Keratinocyte (primary cell): Measurements from ENCODE around the gene LSAMP. TPM values are rescaled to one million over a fixed set of nuclear protein-coding genes. Genes with fewer than 3 reads are reported as not detected.

Source experiments
- DNase-seq: peaks from one replicate; pipeline ENCODE4 v3.0.0-alpha.2; 2011; ENCODE audit warnings: low read depth, missing footprints, low spot score
- FAIRE-seq: peaks from 2 replicates; lab custom pipeline; 2011; peaks lifted over from hg19 to GRCh38; lab: Jason Lieb, UNC
- H2AFZ ChIP-seq: 2 replicates; pipeline ENCODE4 v1.6.0; 2012; ENCODE audit warnings: low read length, control low read depth, inconsistent platforms; ENCODE audit not compliant: control insufficient read depth
- H3K27ac ChIP-seq: 2 replicates; pipeline ENCODE4 v1.5.1; 2011; ENCODE audit warnings: low read length; ENCODE audit not compliant: control insufficient read depth, insufficient read depth
- H3K27me3 ChIP-seq: 3 replicates; pipeline ENCODE4 v1.6.0; 2011; ENCODE audit warnings: low read length; ENCODE audit not compliant: control insufficient read depth, insufficient read depth; ENCODE audit errors: extremely low read depth
- H3K36me3 ChIP-seq, 2 experiments: 2 replicates in 1 of 2; 3 replicates in 1 of 2; pipeline ENCODE4 v1.5.1; 2011; ENCODE audit warnings: low read length in 2 of 2, mild to moderate bottlenecking in 1 of 2; ENCODE audit not compliant: control insufficient read depth in 2 of 2, insufficient read depth in 2 of 2; ENCODE audit errors: extremely low read depth in 1 of 2
- H3K4me1 ChIP-seq: 3 replicates; pipeline ENCODE4 v1.5.1; 2011; ENCODE audit warnings: low read length; ENCODE audit not compliant: control insufficient read depth, insufficient read depth; ENCODE audit errors: extremely low read depth
- H3K4me2 ChIP-seq: 3 replicates; pipeline ENCODE4 v1.6.0; 2011; ENCODE audit warnings: low read depth, low read length; ENCODE audit not compliant: control insufficient read depth, insufficient read depth; ENCODE audit errors: extremely low read depth
- H3K4me3 ChIP-seq, 3 experiments: fragments of 200-600 bp in 1 of 3; sonication (generic) in 1 of 3; 2 replicates in 2 of 3; 3 replicates in 1 of 3; pipeline ENCODE4 v1.5.1; 2011 to 2016; ENCODE audit warnings: low read length in 3 of 3, mild to moderate bottlenecking in 3 of 3, control low read depth in 2 of 3, inconsistent platforms in 1 of 3, low read depth in 1 of 3, mixed read lengths in 1 of 3, mixed run types in 1 of 3, moderate library complexity in 1 of 3; ENCODE audit not compliant: control insufficient read depth in 2 of 3, insufficient read depth in 2 of 3; ENCODE audit errors: extremely low read depth in 1 of 3
- H3K79me2 ChIP-seq: 2 replicates; pipeline ENCODE4 v1.6.0; 2012; ENCODE audit warnings: low read length; ENCODE audit not compliant: control insufficient read depth, insufficient read depth
- H3K9ac ChIP-seq: 3 replicates; pipeline ENCODE4 v1.6.0; 2011; ENCODE audit warnings: low read length; ENCODE audit not compliant: control insufficient read depth, insufficient read depth; ENCODE audit errors: extremely low read depth
- H3K9me1 ChIP-seq: 3 replicates; pipeline ENCODE4 v1.6.0; 2011; ENCODE audit warnings: low read length; ENCODE audit not compliant: control insufficient read depth, insufficient read depth; ENCODE audit errors: extremely low read depth
- H3K9me3 ChIP-seq: 2 replicates; pipeline ENCODE4 v1.5.1; 2012; ENCODE audit warnings: low read depth, low read length; ENCODE audit not compliant: control insufficient read depth
- H4K20me1 ChIP-seq: 3 replicates; pipeline ENCODE4 v1.6.0; 2011; ENCODE audit warnings: low read length; ENCODE audit not compliant: control insufficient read depth, insufficient read depth; ENCODE audit errors: extremely low read depth
- CTCF ChIP-seq, 3 experiments: IDR thresholded peaks in 1 of 3; conservative IDR thresholded peaks in 1 of 3; optimal IDR thresholded peaks in 1 of 3; 2 replicates in 2 of 3; 3 replicates in 1 of 3; pipeline versions ENCODE3 to v1.5.1; 2011; ENCODE audit warnings: low read length in 3 of 3, mild to moderate bottlenecking in 3 of 3, moderate library complexity in 2 of 3, control low read depth in 1 of 3, inconsistent platforms in 1 of 3; ENCODE audit not compliant: insufficient read depth in 2 of 3; ENCODE audit errors: extremely low read depth in 1 of 3
- EZH2 ChIP-seq: IDR thresholded peaks from one replicate; pipeline ENCODE4 v1.6.1; 2012; ENCODE audit warnings: inconsistent platforms, mild to moderate bottlenecking, low read length, moderate library complexity
- dilution Hi-C: fragments of 300-500 bp; cut with MboI; formaldehyde crosslinking; loops from one replicate; pipeline ENCODE4 v1.7.0; 2020; ENCODE audit warnings: low sequenced_read_pairs; ENCODE audit not compliant: extremely low pct_ligation_motif_present
- polyA plus RNA-seq, 5 experiments: library from polyadenylated mRNA; depleted of rRNA in 3 of 5; stranded (reverse) in 3 of 5; stranded (forward) in 1 of 5; unstranded in 1 of 5; fragments of >200 nt; gene quantifications; 1 replicate in 1 of 5; 2 replicates in 3 of 5; 3 replicates in 1 of 5; pipeline versions ENCODE4 v1.2.1 to v1.2.3, GENCODE V29; 2011 to 2012; ENCODE audit warnings: missing spikeins in 2 of 5, low read depth in 1 of 5, low replicate concordance in 1 of 5

LSAMP gene
- polyA plus RNA-seq, 1 donor (not counting 4 experiments of a cell fraction or from before 2014, with no cell fraction given) = 0.12 TPM

GRCh38 chr3:115986555-115987207 lies 458.6 kb downstream of the LSAMP start:
- dilution Hi-C loops = no loop called here
- TF ChIP-seq EZH2 = no peak
- peak; percentile 46 to 67 (median 50) for TF ChIP-seq CTCF (optimal IDR thresholded peaks at IDR 0.05 in 1 of 3, IDR thresholded peaks at IDR 0.05 in 1 of 3, conservative IDR thresholded peaks at IDR 0.05 in 1 of 3; ENCODE audit: extremely low read depth in 1 of 3, insufficient read depth in 2 of 3, low read length in 3 of 3)
- Histone ChIP-seq H3K27ac (no peak overlapping the region), H3K4me3 (no peak overlapping the region), H2AFZ (no peak overlapping the region), H3K4me2 (no peak overlapping the region), H3K79me2 (no peaks in the 10 kb centered on the region), H3K4me1 (no peaks in the 10 kb centered on the region), H3K9me1 (no peaks in the 10 kb centered on the region), H3K9me3 (no peaks in the 10 kb centered on the region), H3K9ac (no peak overlapping the region), H4K20me1 (no peaks in the 10 kb centered on the region), H3K27me3 (no peaks in the 10 kb centered on the region), H3K36me3 (no peaks in the 10 kb centered on the region)
- DNase-seq (no peak), FAIRE-seq (no peak)

GRCh38 chr3:115982629-115983028 lies 462.7 kb downstream of the LSAMP start:
- DNase-seq (no peak), FAIRE-seq (no peak)
- H4K20me1 ChIP-seq = no peaks in the 10 kb centered on the region
- H3K9me3 ChIP-seq = no peaks in the 10 kb centered on the region
- H3K4me2 ChIP-seq = no peak overlapping the region
- TF ChIP-seq EZH2 = no peak
- H3K4me3 ChIP-seq = no peak overlapping the region
- dilution Hi-C loops = no loop called here
- H3K79me2 ChIP-seq = no peaks in the 10 kb centered on the region
- H3K36me3 ChIP-seq = no peaks in the 10 kb centered on the region
- no peak overlapping the region for H2AFZ ChIP-seq
- H3K27ac ChIP-seq = no peak overlapping the region
- H3K4me1 ChIP-seq = no peaks in the 10 kb centered on the region
- H3K9me1 ChIP-seq = no peaks in the 10 kb centered on the region
- H3K9ac ChIP-seq = no peak overlapping the region
- H3K27me3 ChIP-seq = no peaks in the 10 kb centered on the region

- no peak overlapping the region for H3K27ac ChIP-seq
- no peaks in the 10 kb centered on the region for H3K79me2 ChIP-seq
- no peaks in the 10 kb centered on the region for H3K4me1 ChIP-seq
- H4K20me1 ChIP-seq = no peaks in the 10 kb centered on the region
- dilution Hi-C loops = no loop called here
- no peak overlapping the region for H3K4me2 ChIP-seq
- no peaks in the 10 kb centered on the region for H3K9me1 ChIP-seq
- peak; percentile 9 for FAIRE-seq
- no peaks in the 10 kb centered on the region for H3K27me3 ChIP-seq
- TF ChIP-seq EZH2 = no peak
- TF ChIP-seq CTCF (optimal IDR thresholded peaks at IDR 0.05 in 1 of 3, IDR thresholded peaks at IDR 0.05 in 1 of 3, conservative IDR thresholded peaks at IDR 0.05 in 1 of 3; ENCODE audit: extremely low read depth in 1 of 3, insufficient read depth in 2 of 3, low read length in 3 of 3) = no peak
- DNase-seq = no peak
- no peaks in the 10 kb centered on the region for H3K9me3 ChIP-seq
- no peak overlapping the region for H2AFZ ChIP-seq
- H3K36me3 ChIP-seq = no peaks in the 10 kb centered on the region
- no peak overlapping the region for H3K4me3 ChIP-seq
- no peak overlapping the region for H3K9ac ChIP-seq
These were observed 463.2 kb downstream of the LSAMP start for GRCh38 chr3:115982108-115982507.
